ENCODE measurements around the gene MYRF. TPM values are rescaled to one million over a fixed set of nuclear protein-coding genes. Genes with fewer than 3 reads are reported as not detected.

MYRF gene
- total RNA-seq, 1 experiment from 2014 or later: 0.71 TPM

- in situ Hi-C loops (cut with HindIII; ENCODE audit: low sequenced_read_pairs): no loop called here
- DNase-seq (ENCODE audit: low spot score): no peak
Measured at GRCh38 chr11:61735391-61735790, 17.0 kb upstream of the MYRF start.

- in situ Hi-C loops (cut with HindIII; ENCODE audit: low sequenced_read_pairs): no loop called here
- no peak for DNase-seq (ENCODE audit: low spot score)
Measured at GRCh38 chr11:61736310-61736709, 16.1 kb upstream of the MYRF start.

GRCh38 chr11:61737131-61737530, 15.3 kb upstream of the MYRF start:
- in situ Hi-C loops (cut with HindIII; ENCODE audit: low sequenced_read_pairs): no loop called here
- DNase-seq (ENCODE audit: low spot score): no peak

GRCh38 chr11:61737636-61738386, 14.6 kb upstream of the MYRF start:
- no peak for DNase-seq (ENCODE audit: low spot score)
- in situ Hi-C loops (cut with HindIII; ENCODE audit: low sequenced_read_pairs): no loop called here

GRCh38 chr11:61738776-61739175, 13.7 kb upstream of the MYRF start:
- in situ Hi-C loops (cut with HindIII; ENCODE audit: low sequenced_read_pairs): no loop called here
- DNase-seq (ENCODE audit: low spot score): no peak

- no peak for DNase-seq (ENCODE audit: low spot score)
- in situ Hi-C loops (cut with HindIII; ENCODE audit: low sequenced_read_pairs): no loop called here
Measured at GRCh38 chr11:61739413-61739812, 13.0 kb upstream of the MYRF start.

- in situ Hi-C loops (cut with HindIII; ENCODE audit: low sequenced_read_pairs): no loop called here
- DNase-seq (ENCODE audit: low spot score): no peak
Measured at GRCh38 chr11:61739966-61740365, 12.5 kb upstream of the MYRF start.

- DNase-seq (ENCODE audit: low spot score): no peak
- in situ Hi-C loops (cut with HindIII; ENCODE audit: low sequenced_read_pairs): no loop called here
Measured at GRCh38 chr11:61742391-61742790, 10.0 kb upstream of the MYRF start.

- in situ Hi-C loops (cut with HindIII; ENCODE audit: low sequenced_read_pairs): no loop called here
Measured at GRCh38 chr11:61743486-61744095, 8.8 kb upstream of the MYRF start.

GRCh38 chr11:61744181-61744580, 8.3 kb upstream of the MYRF start:
- in situ Hi-C loops (cut with HindIII; ENCODE audit: low sequenced_read_pairs): no loop called here
- DNase-seq (ENCODE audit: low spot score): no peak

More at GRCh38 chr11:61743486-61744095, 8.8 kb upstream of the MYRF start:
- DNase-seq (ENCODE audit: low spot score): no peak

GRCh38 chr11:61744609-61745156, 7.8 kb upstream of the MYRF start:
- no peak for DNase-seq (ENCODE audit: low spot score)
- in situ Hi-C loops (cut with HindIII; ENCODE audit: low sequenced_read_pairs): no loop called here

GRCh38 chr11:61745781-61746441, 6.5 kb upstream of the MYRF start:
- in situ Hi-C loops (cut with HindIII; ENCODE audit: low sequenced_read_pairs): no loop called here
- DNase-seq (ENCODE audit: low spot score): peak; percentile 39

- in situ Hi-C loops (cut with HindIII; ENCODE audit: low sequenced_read_pairs): no loop called here
- no peak for DNase-seq (ENCODE audit: low spot score)
Measured at GRCh38 chr11:61746442-61747191, 5.8 kb upstream of the MYRF start.

GRCh38 chr11:61747192-61747966, 5.1 kb upstream of the MYRF start:
- DNase-seq (ENCODE audit: low spot score): peak; percentile 59
- in situ Hi-C loops (cut with HindIII; ENCODE audit: low sequenced_read_pairs): no loop called here

GRCh38 chr11:61747967-61748285, 4.5 kb upstream of the MYRF start:
- in situ Hi-C loops (cut with HindIII; ENCODE audit: low sequenced_read_pairs): no loop called here
- DNase-seq (ENCODE audit: low spot score): no peak

- no peak for DNase-seq (ENCODE audit: low spot score)
- in situ Hi-C loops (cut with HindIII; ENCODE audit: low sequenced_read_pairs): no loop called here
Measured at GRCh38 chr11:61749591-61750217, 2.7 kb upstream of the MYRF start.

- in situ Hi-C loops (cut with HindIII; ENCODE audit: low sequenced_read_pairs): no loop called here
- no peak for DNase-seq (ENCODE audit: low spot score)
Measured at GRCh38 chr11:61750631-61751273, 1.7 kb upstream of the MYRF start.

- in situ Hi-C loops (cut with HindIII; ENCODE audit: low sequenced_read_pairs): no loop called here
- DNase-seq (ENCODE audit: low spot score): no peak
Measured at GRCh38 chr11:61751384-61751783, 1.1 kb upstream of the MYRF start.

All from G401 (cell line).